GM12891 (cell line): ENCODE measurements around the gene SPNS2.

Experiments used
- PAX5 ChIP-seq: IDR thresholded peaks from 2 replicates; pipeline ENCODE4 v1.6.1; 2011; ENCODE audit warnings: low read length, moderate library complexity, mild to moderate bottlenecking; ENCODE audit not compliant: insufficient read depth, severe bottlenecking
- POLR2A ChIP-seq: IDR thresholded peaks from 2 replicates; pipeline ENCODE4 v1.6.1; 2011; ENCODE audit warnings: low read depth, low read length, control low read depth
- POLR2AphosphoS5 ChIP-seq: IDR thresholded peaks from 2 replicates; pipeline ENCODE4 v1.6.1; 2011; ENCODE audit warnings: low read depth, low read length, control low read depth
- POU2F2 ChIP-seq: IDR thresholded peaks from 2 replicates; pipeline ENCODE4 v1.6.1; 2011; ENCODE audit warnings: low read depth, mild to moderate bottlenecking, control low read depth, low read length, moderate library complexity
- SPI1 ChIP-seq: IDR thresholded peaks from 2 replicates; pipeline ENCODE4 v1.6.1; 2011; ENCODE audit warnings: low read depth, low read length, control low read depth
- TAF1 ChIP-seq: IDR thresholded peaks from 2 replicates; pipeline ENCODE4 v1.6.1; 2011; ENCODE audit warnings: low read depth, low read length, control low read depth

- TF ChIP-seq POLR2AphosphoS5: no peak
- no peak for TF ChIP-seq POLR2A
- TF ChIP-seq TAF1: no peak
- no peak for TF ChIP-seq PAX5
- no peak for TF ChIP-seq SPI1
- no peak for TF ChIP-seq POU2F2
Observed at GRCh38 chr17:4540687-4541327, 42.1 kb downstream of the SPNS2 start.
